Left ventricle myocardium inferior (tissue), 1 donor: ENCODE data around the gene SPACA5. TPM values are rescaled to one million over a fixed set of nuclear protein-coding genes. Genes with fewer than 3 reads are reported as not detected.

Experiments
- DNase-seq: peaks from one replicate; pipeline ENCODE4 v3.0.0-alpha.2; 2020
- H3K27ac ChIP-seq: fragments of 200-600 bp; replicated peaks from 2 replicates; pipeline ENCODE4 v1.8.0; 2021
- H3K27me3 ChIP-seq: fragments of 200-600 bp; 2 replicates; pipeline ENCODE4 v1.8.0; 2021; ENCODE audit warnings: low read depth
- H3K36me3 ChIP-seq: fragments of 200-600 bp; 2 replicates; pipeline ENCODE4 v1.8.0; 2021
- H3K4me1 ChIP-seq: fragments of 200-600 bp; 2 replicates; pipeline ENCODE4 v1.8.0; 2021
- H3K4me3 ChIP-seq: fragments of 200-600 bp; 2 replicates; pipeline ENCODE4 v1.8.0; 2021; ENCODE audit warnings: mild to moderate bottlenecking, moderate library complexity
- H3K9me3 ChIP-seq: fragments of 200-600 bp; replicated peaks from 2 replicates; pipeline ENCODE4 v1.8.0; 2021
- intact Hi-C: fragments of 100-400 bp; cut with micrococcal nuclease; formaldehyde crosslinking; loops from one replicate; pipeline ENCODE4 v1.11.0; 2022
- total RNA-seq: library from RNA; stranded (reverse); fragmentation: NEBNext Ultra II Directional; extraction: Animal tissue kit (Norgen Biotek cat#: 25700); gene quantifications from one replicate; pipeline ENCODE4 v1.2.1, GENCODE V29; 2021
- TF ChIP-seq, protein P1 (sequence below): fragments of 200-600 bp; IDR thresholded peaks from 2 replicates; pipeline ENCODE4 v1.8.0; 2021; ENCODE audit warnings: antibody characterized with exemption, mild to moderate bottlenecking, borderline replicate concordance
- donor health status: DM: no; HTN: yes; CAD: no; lungs with severe emphysema.

SPACA5 gene
- total RNA-seq, 1 donor from 2014 or later, result not detected

DNA sequence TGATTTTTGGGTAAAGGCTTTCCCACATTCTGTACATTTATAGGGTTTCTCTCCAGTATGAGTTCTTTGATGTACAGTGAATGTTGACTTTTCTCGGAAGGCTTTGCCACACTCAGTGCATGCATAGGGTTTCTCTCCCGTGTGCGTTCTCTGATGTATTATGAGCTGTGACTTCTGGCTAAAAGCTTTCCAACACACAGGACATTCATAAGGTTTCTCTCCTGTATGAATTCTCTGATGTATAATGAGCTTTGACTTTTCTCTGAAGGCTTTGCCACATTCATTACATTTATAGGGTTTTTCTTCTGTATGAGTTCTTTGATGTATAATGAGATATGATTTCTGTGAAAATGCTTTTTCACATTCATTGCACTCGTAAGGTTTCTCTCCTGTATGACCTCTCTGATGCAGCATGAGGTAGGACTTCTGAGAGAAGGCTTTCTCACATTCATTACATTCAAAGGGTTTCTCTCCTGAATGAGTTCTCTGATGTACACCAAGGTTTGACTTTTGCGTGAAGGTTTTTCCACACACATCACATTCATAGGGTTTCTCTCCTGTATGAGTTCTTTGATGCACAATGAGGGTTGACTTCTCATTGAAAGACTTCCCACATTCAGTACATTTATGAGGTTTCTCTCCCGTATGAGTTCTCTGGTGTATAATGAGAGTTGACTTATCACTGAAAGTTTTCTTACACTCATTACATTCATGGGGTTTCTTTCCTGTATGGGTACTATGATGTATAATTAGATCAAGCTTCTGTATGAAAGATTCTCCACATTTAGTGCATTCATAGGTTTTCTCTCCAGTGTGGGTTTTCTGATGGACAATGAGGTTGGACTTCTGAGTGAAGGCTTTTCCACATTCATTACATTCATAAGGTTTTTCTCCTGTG is 30.3 kb upstream of the SPACA5 start:
- no peak overlapping the region for H3K27ac ChIP-seq
- H3K9me3 ChIP-seq, result peaks cover 72% of the 10 kb centered on the region
- H3K36me3 ChIP-seq, result peaks cover 71% of the 10 kb centered on the region
- no peak for DNase-seq
- H3K4me1 ChIP-seq, result no peaks in the 10 kb centered on the region
- H3K4me3 ChIP-seq, result no peak overlapping the region
- TF ChIP-seq, protein P1, sequence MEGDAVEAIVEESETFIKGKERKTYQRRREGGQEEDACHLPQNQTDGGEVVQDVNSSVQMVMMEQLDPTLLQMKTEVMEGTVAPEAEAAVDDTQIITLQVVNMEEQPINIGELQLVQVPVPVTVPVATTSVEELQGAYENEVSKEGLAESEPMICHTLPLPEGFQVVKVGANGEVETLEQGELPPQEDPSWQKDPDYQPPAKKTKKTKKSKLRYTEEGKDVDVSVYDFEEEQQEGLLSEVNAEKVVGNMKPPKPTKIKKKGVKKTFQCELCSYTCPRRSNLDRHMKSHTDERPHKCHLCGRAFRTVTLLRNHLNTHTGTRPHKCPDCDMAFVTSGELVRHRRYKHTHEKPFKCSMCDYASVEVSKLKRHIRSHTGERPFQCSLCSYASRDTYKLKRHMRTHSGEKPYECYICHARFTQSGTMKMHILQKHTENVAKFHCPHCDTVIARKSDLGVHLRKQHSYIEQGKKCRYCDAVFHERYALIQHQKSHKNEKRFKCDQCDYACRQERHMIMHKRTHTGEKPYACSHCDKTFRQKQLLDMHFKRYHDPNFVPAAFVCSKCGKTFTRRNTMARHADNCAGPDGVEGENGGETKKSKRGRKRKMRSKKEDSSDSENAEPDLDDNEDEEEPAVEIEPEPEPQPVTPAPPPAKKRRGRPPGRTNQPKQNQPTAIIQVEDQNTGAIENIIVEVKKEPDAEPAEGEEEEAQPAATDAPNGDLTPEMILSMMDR, result no peak
- intact Hi-C loops, result no loop called here
- H3K27me3 ChIP-seq, result no peaks in the 10 kb centered on the region

DNA sequence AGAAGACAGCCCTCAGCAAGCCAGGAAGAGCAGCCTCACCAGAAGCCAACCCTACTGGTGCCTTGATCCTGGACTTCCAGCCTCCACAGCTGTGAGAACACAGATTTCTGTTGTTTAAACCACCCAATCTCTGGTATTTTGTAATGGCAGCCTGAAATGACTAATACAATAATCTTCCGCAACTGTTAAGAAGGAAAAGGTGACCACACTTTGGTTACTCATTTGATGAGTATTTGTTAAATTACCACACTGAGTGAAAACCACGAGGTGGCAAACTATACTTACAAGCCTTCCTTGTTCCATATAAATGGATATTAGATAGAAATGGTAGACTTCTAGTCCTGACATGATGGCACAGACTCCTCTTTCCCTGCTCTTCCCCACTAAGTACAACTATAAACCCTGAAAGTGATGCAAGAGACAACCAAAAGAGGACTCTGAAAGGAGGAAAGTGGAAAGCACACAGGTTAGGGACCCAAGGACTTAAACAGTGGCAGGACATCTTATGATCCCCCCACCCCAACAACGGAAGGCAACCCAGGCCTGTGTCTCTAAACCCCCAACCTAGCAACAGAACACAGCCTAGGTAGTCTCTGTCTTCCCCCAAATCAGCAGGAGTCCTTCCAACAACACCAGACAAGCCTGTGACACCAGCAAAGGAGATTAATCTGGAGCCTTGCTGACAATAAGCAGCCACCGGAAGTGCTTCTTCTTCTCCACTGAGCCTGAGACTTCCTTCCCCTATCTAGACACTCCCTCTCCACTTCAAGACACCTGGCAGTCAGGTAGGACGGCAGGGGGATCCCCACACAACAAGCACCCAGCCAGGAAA is 15.3 kb upstream of the SPACA5 start:
- Histone ChIP-seq H3K27ac (no peak overlapping the region), H3K9me3 (peaks cover 2% of the 10 kb centered on the region), H3K27me3 (no peaks in the 10 kb centered on the region), H3K36me3 (peaks cover 21% of the 10 kb centered on the region), H3K4me3 (no peak overlapping the region), H3K4me1 (no peaks in the 10 kb centered on the region)
- TF ChIP-seq, protein P1, result no peak
- intact Hi-C loops, result no loop called here
- DNase-seq, result no peak

DNA sequence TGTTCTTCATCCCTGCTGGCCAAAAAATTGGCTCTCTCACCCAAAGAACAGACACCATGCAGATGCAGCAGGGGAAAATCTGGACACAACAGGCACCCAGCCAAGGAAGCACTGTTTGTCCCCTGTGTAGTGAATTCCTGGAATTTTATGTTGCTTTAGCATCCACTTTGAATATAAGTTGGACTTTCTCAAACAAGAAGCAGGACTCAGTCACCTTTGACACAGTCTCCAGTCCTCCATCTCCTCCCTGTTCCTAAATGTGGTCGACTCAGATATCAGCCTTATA is 14.8 kb upstream of the SPACA5 start:
- no peak overlapping the region for H3K4me3 ChIP-seq
- no peak overlapping the region for H3K27ac ChIP-seq
- TF ChIP-seq, protein P1, result no peak
- no peaks in the 10 kb centered on the region for H3K4me1 ChIP-seq
- intact Hi-C loops, result no loop called here
- DNase-seq, result no peak
- H3K9me3 ChIP-seq, result peaks cover 5% of the 10 kb centered on the region
- H3K27me3 ChIP-seq, result no peaks in the 10 kb centered on the region
- H3K36me3 ChIP-seq, result peaks cover 21% of the 10 kb centered on the region

DNA sequence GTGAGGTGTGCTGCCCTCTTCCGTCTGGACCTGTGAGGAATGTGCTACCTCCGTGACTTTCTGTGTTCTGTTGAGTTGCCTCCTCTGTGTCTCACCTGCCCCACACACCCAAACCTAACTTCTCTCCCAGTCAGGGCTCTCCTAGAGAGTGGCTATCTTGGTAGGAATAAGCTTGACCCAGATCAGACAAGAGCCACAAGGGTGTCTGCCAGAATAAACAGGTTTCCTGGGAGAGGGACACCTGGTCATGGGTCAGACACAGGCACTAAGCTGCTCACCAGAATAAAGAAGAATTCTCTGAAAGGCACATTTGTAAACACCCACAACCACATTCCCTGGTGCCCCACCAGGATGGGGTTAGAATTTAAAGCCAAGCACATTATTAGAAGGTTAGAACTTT is 14.1 kb upstream of the SPACA5 start:
- intact Hi-C loops, result no loop called here
- DNase-seq, result no peak
- Histone ChIP-seq H3K9me3 (peaks cover 5% of the 10 kb centered on the region), H3K4me3 (no peak overlapping the region), H3K4me1 (no peaks in the 10 kb centered on the region), H3K27ac (no peak overlapping the region), H3K36me3 (peaks cover 17% of the 10 kb centered on the region), H3K27me3 (no peaks in the 10 kb centered on the region)
- TF ChIP-seq, protein P1, result no peak

DNA sequence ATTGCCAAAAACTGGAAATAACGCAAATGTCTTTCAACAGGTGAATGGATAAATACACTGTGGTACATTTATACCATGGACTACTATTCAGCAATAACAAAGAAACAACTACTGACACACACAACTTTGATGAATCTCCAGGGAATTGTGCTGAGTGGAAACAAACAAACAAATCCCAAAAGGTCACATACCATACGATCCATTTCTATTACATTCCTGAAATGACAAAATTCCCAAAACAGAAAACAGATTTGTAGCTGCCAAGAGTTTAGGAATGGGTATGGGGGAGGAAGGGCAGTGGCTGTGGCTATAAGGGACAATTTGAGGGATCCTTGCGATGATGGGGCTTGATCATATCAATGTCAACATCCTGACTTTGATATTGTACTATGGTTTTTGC is 5.5 kb upstream of the SPACA5 start:
- TF ChIP-seq, protein P1, result no peak
- intact Hi-C loops, result no loop called here
- peaks cover 5% of the 10 kb centered on the region for H3K9me3 ChIP-seq

More for the DNA sequence above, 5.5 kb upstream of the SPACA5 start:
- Histone ChIP-seq H3K27me3 (no peaks in the 10 kb centered on the region), H3K27ac (no peak overlapping the region), H3K36me3 (peaks cover 8% of the 10 kb centered on the region), H3K4me3 (no peak overlapping the region), H3K4me1 (peaks cover 24% of the 10 kb centered on the region)
- no peak for DNase-seq
